HG03565 (cell line): ENCODE measurements around the gene ZIC4.

Experiments used
- ATAC-seq: cut with Tn5 transposase; IDR thresholded peaks from one replicate; pipeline ENCODE4 v1.9.1; 2021; ENCODE audit warnings: mild to moderate bottlenecking, moderate library complexity; ENCODE audit not compliant: unreplicated experiment

Gene ZIC4

GRCh38 chr3:147371771-147372340 lies 34.5 kb downstream of the ZIC4 start:
- ATAC-seq, result no peak

- no peak for ATAC-seq
These were observed 35.2 kb downstream of the ZIC4 start for GRCh38 chr3:147371140-147371539.

- ATAC-seq, result no peak
These were observed 36.0 kb downstream of the ZIC4 start for GRCh38 chr3:147370349-147370748.

GRCh38 chr3:147369661-147370123 lies 36.7 kb downstream of the ZIC4 start:
- ATAC-seq, result no peak

- no peak for ATAC-seq
These were observed 37.1 kb downstream of the ZIC4 start for GRCh38 chr3:147369231-147369630.

- ATAC-seq, result no peak
These were observed 37.7 kb downstream of the ZIC4 start for GRCh38 chr3:147368561-147369221.

DNA sequence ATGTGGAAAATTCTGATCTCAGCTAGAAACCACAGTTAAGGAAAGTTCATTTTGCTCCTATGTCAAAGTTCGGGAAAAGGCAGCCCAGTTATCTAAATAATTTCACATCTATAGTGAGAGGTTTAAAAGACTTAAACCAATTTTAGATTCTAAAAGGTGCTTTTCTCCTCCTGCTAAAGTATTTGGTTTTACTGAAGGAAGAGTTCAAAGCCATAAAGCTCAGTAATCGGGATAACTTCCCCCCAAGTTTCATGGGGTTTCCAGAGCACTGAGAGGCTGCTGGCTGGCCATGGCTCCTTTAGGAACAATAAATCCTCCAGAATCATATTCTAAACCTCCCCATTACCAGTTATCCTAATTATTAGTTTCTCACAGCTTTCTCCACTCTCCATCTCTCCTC lies 38.2 kb downstream of the ZIC4 start:
- ATAC-seq, result no peak

- no peak for ATAC-seq
These were observed 38.7 kb downstream of the ZIC4 start for GRCh38 chr3:147367676-147368075.

DNA sequence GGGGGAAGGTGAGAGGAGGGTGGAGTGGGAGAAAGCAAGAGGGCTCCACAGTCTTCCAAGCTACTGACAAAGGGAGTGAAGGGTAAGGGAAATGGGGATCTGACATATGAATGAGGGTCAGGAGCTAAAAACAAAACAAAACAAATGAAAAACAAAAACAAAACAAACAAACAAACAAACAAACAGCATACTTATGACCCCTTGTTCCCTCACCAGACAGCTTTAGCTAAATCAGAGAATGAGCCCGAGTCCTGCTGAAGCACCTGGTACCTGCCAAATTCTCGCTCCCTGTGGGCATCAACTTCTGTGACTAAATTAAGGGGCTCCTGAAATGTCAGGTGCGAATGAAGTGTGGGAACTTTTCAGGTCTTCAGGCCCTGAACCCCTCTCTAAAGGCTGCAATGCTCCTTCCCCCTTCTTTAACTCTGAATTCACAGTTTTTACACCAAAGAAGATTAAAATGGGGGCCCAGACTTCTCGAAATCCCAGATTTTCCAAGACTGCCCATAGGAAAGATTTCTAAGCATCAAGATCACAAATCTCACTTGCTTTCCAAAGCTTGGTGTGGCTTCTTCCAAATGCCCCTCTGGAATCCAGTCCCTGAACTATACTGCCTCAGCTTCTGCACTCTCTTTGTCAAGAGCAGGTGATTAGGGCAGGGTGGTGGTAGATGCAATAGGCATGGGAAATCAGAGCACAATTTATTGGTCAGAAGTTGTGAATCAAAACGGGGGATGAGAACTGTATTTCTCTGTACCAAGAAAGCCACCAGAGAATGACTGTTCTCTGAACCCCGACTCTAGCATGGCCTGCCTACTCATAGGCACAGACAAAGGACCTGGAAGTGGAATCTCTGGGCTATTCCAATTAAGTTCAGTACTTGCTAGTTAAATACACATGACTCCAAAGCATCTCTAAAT lies 40.9 kb downstream of the ZIC4 start:
- no peak for ATAC-seq

DNA sequence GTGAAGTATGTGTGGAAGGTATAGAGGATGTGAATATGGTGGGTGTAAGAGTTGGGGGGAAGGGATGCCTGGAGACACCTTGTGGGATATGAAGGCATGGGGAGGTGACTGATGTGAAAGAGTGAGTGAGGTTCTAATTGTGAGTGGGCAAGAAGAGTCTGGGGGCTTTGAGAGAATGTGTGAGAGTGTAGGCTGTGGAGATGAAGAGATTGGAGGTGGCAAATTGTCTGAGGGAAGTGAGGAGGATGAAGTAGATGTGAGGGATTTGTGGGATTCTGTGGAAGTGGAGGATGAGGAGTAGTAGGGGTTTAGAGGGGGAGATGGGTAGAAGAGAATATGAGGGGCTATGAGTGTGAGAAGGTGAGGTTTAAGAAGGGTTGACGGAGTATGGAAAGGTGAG lies 41.6 kb downstream of the ZIC4 start:
- no peak for ATAC-seq

DNA sequence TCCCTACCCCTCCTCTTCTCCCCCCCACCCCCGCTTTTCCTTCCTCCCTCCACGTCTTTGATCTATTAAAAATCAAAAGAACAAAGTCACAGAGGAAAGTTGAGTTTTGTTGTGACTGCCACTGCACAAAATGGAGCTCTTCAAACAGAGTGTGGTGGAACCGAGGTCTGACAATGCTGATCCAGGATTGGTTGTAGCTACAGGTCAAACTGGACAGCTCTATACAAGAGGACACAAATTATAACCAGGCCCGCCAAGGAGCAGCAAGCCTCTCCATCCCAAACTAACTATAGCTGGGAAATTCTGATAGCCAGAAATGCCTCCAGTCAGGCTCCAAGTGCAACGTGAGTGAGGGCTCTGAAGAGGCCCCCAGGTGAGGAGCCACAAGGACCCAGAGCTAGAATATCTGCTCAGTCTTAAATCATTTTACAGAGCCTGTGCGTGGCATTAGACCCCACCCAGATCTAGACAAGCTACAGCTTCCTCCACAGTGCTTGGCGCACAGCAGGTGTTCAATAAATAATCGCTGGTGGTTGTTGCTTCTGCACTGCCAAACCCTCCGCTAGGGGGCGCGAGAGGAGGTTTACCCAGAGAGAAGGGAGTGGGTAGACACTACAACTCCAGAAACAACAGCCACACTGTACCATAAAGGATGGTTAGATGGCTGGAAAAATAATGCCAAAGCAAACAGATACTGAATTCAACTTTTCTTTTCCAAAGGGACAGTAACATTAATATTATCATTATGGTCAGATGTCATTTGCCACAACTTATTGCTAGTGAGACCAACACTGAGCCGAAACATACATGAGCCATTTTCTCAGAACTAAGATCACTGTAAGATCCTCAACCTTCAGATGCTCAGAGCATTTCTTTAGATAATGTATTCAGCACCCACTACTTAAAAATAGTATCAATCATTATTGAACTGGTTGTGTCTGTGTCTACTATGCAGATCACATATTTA lies 44.6 kb downstream of the ZIC4 start:
- ATAC-seq, result peak; percentile 69

DNA sequence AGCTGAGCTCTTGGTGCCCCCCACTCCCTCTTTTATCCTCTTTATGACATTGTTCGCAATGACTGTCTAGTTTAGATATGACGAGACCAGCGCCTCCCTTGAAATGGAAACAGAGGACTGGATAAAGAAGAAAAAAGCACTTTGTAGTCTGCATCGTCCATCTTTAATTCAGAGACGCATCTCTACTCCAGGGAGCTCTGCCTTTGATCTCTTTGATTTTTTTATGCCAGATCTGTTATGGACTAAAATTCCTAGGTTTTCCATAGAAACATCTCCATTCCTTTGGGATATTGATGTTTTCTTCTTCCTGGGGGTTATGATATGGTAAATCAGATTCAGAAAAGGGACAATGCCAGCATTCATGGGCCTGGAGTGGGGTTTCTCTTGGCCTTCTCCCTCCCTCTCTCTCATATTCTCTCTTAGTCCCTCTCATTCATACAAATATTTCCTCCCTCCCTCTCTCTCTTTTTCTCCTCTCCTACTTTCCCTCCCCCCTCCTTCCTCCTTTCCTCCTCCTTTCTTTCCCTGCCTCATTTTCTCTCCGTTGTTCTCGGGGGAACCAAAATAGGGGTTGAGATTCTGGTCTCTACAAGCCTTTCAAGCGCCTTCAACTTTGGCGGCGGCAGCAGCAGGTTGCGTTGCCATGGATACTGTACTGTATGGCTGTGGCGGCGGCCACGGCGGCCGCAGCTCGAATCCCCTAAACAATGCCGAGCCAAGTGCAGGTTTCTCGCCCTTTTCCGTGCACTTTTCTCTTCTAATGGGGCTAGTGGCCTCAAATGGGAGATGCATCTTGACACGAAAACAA lies 45.5 kb downstream of the ZIC4 start:
- no peak for ATAC-seq

DNA sequence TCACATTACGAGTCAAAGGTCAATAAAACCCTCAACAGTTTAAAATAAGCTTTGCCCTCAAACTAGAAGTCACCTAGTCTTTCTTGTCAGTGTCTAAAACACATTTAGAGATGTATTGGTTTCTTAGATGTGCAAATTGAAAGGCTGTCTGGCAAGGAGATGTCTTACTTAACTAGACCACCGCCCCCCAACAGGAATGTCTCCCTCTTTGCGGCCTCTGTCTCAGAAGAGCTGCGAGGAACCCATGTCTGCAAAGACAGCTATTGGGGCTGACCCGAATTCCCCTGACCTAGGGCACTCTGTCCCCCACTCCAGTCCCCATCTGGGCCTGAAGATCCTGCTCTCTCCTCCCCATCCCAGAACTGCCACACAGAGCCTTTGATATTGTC lies 46.3 kb downstream of the ZIC4 start:
- no peak for ATAC-seq

GRCh38 chr3:147359177-147360050 lies 46.9 kb downstream of the ZIC4 start:
- no peak for ATAC-seq

- ATAC-seq, result no peak
These were observed 48.0 kb downstream of the ZIC4 start for GRCh38 chr3:147358144-147358992.

GRCh38 chr3:147356909-147357900 lies 49.1 kb downstream of the ZIC4 start:
- no peak for ATAC-seq
